Cerebellar nuclear complex (tissue), 1 donor: Measurements from ENCODE around the gene TEX50.
"Not testable (repeated sequence)": the region's sequence is repeated elsewhere in the genome, so short reads cannot be mapped to it uniquely, and the experiment has no call there.

Experiments used
- DNase-seq, 2 experiments: peaks; one replicate each; lab custom pipeline; 2025; lab: John Stamatoyannopoulos, UW

Gene TEX50, protein sequence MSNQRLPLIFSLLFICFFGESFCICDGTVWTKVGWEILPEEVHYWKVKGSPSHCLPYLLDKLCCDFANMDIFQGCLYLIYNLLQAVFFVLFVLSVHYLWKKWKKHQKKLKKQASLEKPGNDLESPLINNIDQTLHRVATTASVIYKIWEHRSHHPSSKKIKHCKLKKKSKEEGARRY

DNA sequence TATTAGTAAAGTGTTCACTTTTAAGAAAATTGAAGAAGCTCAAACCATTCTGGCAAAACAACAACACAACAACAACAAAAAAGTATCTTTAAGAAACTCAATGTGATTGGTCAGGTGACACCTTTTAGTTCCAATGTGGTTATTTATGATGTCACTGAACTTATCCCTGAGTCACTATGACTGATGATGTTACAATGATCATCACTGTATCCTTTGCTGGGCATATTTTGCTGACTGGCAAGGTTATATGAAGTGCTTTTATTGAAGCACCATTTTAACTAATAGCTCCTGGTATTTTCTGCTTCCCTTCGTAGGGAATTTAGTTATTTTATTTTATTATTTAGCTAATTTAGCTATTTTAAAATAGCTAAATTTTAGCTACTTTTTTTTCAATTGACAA lies at the start of gene TEX50:
Gene TEX50 (plus strand): TSS at position 223 of the 400 bp plus-strand sequence. CDS start 184 bp downstream, outside the sequence.
- DNase-seq: no peak

DNA sequence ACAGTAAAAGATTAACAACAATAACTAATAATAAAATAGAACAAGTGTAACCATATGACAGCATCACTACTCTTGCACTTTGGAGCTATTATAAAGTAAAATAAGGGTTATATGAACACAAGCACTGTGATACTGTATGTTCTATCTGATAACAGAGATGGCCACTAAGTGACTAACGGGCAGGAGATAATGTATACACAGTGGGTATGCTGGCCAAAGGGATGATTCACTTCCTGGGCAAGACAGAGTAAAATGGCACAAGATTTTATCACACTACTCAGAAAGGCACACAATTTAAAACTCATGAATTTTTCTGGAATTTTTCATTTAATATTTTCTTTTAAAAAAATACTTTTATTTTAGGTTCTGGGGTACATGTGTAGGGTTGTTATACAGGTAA lies 44.6 kb upstream of the TEX50 start:
- no peak for DNase-seq

DNA sequence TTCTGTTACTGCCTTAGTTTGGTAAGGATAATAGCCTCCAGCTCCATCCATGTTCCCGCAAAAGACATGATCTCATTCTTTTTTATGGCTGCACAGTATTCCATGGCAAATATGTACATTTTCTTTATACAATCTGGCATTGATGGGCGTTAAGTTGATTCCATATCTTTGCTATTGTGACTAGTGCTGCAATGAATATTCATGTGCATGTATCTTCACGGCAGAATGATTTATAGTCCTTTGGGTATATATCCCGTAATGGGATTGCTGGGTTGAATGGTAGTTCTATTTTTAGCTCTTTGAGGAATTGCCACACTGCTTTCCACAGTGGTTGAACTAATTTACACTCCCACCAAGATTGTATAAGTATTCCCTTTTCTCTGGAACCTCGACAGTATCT lies 44.0 kb upstream of the TEX50 start:
- DNase-seq: not testable (repeated sequence)

DNA sequence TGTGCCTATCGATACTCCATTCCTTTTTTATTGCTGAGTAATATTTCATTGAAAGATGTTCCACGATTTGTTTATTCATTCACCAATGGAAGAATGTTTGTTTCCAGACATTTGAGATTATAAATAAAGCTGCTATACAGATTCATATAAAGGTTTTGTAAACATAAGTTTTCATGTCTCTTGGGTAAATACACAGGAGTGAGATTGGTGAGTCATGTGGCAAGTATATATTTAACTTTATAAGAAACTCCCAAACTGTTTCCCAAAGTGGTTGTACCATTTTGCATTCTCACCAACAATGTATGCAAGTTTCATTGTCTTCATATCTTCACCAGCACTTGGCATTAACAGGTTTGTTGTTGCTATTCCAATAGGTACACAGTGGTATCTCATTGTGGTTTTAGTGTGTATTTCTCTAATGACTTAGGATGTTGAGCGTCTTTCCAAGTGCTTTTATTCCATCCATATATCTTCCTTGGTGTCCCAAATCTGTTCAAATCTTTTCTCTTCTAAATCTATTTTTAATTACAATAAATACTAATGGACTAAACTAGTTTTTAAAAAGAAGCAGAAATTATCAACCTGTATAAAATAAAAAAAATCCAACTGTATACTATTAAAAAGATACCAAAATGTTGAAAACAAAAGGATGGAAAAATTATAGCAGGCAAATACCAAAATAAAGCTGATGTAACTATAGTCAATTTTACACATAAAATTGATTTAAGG lies 38.9 kb upstream of the TEX50 start:
- DNase-seq: no peak

DNA sequence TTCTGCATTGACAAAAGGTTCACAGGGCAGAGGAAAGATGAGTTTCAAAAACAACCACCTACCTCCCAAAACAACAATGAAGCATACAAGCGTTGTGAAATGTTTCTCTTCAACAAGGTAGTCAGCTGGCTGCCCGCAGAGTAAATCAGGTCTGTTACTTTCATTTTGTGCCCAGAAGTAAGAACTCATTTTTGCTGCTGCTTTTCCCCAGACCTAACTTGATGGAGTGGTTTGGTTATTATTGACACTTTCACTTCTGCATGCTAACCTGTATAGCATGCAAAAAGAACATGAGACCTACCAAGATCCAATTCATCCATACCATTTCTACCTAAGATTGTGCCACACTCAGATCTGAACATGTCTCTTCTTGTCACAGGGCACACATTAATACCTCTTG lies 33.5 kb upstream of the TEX50 start:
- no peak for DNase-seq

DNA sequence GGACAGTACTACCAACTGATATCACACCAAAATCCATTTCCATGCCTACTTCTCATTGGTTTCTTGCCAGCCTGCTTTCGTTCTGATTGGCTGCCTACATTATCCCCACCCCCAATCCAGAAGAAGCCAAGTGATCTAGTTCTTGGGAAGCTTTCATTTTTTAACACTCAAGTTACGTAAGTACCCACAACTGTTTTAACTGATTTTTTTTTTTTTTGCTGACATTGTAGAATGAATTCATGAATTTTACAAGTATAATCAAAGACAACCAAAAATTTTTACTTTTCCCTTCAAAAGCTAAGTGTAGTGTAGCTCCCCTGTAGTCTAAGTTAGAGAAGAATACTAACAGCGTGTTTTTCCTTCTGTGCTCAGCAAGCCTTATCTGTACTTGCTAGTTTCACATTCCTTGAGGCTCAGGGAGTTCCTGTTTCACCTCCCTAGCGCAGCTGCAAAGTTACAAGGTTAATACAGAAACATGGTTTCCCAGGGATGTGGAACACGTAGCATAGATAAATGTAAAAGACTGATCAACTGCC lies 32.0 kb upstream of the TEX50 start, which contains the start of gene SLC9C2:
Gene SLC9C2 (minus strand): TSS at position 17 of the 536 bp plus-strand sequence. CDS start 1,296 bp downstream, outside the sequence.
- DNase-seq: no peak

DNA sequence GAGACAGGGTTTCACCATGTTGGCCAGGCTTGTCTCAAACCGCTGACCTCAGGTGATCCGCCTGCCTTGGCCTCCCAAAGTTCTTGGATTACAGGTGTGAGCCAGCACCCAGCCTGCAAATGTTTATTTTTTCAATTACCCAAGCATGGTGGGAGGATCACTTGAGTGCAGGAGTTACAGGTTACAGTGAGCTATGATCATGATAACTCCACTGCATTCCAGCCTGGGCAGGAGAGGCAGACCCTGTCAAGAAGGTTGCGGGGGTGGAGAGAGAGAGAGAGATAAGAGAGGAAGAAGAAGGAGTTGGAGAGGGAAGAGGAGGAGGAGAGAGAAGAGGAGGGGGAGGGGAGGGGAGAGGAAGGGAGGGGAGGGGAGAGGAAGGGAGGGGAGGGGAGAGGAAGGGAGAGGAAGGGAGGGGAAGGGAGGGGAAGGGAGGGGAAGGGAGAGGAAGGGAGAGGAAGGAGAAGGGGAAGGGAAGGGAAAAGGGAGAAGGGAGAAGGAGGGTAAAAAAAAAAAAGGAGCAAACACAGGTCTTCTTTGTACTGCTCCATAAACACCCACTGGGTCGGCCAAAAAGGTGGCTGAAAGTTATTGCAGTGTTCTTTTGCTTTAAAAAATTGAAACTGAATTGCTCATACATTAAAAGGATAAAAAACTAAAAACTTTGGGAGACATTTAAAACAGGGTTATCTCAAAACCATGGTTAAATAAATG lies 26.5 kb upstream of the TEX50 start:
- no peak for DNase-seq

DNA sequence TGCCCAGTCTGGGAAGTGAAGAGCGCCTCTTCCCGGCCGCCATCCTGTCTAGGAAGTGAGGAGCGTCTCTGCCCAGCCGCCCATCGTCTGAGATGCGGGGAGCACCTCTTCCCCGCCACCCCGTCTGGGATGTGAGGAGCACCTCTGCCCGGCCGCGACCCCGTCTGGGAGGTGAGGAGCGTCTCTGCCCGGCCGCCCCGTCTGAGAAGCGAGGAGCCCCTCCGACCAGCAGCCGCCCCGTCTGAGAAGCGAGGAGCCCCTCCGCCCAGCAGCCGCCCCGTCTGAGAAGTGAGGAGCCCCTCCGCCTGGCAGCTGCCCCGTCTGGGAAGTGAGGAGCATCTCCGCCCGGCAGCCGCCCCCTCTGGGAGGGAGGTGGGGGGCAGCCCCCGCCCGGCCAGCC lies 22.1 kb upstream of the TEX50 start:
- DNase-seq: not testable (repeated sequence)

DNA sequence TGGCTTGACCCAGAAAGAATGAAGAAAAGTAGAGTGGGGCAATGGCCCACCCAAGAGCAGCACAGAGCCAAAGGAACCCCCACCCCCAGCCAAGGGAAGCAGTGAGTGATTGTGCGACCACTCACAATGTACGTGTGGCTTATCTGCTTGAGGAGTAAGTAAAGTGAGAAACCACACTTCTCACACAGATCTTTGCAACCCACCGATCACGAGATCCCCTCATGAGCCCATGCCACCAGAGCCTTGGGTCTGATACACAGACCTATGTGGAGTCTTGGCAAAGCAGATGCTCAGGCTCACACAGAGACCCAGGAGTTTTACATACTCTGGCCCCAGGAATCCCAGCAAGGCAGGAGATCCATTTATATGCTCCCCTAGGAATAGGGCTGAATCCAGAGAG lies 18.3 kb upstream of the TEX50 start:
- no peak for DNase-seq

DNA sequence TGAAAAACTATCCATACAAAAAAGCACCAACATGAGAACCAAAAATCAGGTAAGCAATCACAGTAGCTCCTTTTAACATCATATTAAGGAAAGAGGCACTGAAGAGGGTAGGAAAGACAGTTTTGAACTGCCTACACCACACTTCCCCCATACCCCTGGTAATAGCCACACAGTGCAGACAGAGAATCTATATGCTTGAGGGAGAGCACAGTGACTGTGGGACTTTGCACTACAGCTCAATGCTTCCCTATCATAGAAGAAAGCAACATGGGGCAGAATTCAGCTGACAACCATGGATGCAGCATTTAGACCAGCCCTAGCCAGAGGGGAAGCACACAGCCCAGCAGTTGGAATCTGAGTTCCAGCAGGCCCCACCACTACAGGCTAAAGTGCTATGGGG lies 7.9 kb upstream of the TEX50 start:
- DNase-seq: no peak

DNA sequence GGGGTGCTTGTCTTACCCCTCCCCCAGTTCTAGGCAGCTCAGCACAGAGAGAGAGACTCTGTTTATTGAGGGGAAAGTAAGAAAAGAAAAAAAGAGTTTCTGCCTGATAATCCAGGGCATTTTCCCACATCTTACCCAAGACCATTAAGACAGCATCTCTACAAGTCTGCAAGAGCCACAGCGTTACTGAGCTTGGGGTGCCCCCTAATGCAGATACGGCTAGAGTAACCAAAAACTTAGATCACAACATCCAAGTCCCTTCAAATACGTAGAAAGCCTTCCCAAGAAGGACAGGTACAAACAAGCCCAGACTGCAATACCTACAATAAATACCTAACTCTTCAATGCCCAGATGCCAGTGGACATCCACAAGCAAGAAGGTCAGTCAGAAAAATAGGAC lies 6.2 kb upstream of the TEX50 start:
- DNase-seq: no peak

DNA sequence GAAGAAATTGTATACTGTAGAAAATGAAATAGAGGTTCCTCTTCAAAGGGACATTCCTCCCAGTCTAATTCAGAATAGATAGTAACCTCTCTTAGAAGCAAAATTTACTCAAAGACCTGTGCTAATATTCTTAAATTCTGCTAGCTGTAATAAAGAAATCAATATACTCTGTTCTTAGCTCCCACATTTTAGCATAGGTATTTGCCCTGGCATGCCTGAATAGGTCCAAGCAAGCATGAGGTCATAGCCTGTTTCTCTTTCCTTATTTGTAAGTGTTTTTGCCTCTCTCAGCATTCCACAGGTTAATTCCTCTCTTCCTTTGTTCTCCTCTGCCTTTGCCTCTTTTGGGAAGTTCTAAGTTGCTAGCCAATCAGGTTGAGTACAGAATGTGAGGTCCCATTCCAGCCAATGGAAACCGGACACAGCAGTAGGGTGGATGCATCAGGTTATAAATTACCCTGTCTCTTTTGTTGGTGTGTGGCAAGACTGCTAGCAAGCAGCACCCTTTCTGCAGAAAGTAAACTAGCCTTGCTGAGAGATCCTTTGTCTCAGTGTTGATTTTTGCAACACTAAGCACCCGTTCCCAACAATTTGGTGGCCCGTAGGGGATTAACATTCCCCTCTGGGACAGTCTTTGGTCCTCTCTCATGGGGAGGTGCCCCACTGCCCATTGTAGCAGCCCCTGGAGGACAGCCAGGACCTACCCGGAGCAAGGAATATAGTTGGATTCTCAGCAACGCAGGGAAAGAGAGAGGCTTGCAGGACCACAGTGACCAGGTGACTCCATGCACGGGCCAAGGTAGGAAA lies 2.3 kb downstream of the TEX50 start:
- DNase-seq: not testable (repeated sequence)

DNA sequence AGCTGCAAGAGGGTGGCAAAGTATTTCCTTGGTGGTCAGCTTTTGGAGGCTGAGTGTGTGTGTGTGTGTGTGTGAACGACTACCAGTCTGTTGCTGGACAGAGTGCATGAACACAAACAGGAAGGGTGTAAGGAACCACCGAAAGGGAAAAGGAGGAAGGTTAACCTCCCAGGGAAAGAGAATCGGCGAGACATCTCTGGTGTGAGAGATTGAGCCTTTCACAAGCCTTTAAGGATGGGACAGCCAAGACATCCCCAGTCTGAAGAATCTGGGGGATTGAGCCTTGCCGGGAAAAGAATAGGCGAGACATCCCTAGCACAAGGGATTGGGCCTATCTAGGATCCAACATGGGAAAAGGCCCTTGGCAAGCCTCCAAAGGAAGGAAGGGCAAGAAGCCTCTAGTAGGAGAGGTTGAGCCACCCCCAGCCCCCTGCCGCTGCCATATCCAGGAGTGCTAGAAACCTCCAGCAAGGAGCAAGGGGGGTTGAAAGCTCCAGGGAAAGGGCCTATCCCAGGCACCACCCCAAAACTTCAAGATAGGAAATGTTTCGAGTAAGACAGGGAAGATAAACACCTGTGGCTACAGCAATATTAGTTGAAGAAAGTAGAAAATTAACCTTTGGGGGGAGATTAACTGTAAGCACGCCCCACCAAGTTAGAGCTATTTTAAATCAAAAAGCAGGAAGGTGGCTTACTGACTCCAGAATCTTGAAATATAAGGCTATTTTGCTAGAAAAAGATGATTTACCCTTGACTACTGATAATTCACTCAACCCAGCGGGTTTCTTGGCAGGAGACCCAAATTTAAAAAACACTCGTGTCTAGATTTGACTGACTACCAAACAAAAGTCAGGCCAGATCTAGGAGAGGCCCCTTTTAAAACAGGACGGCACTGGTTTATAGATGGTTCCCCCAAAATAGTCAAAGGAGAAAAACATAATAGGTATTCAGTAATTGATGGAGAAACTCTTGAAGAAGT lies 3.2 kb downstream of the TEX50 start:
- no peak for DNase-seq

DNA sequence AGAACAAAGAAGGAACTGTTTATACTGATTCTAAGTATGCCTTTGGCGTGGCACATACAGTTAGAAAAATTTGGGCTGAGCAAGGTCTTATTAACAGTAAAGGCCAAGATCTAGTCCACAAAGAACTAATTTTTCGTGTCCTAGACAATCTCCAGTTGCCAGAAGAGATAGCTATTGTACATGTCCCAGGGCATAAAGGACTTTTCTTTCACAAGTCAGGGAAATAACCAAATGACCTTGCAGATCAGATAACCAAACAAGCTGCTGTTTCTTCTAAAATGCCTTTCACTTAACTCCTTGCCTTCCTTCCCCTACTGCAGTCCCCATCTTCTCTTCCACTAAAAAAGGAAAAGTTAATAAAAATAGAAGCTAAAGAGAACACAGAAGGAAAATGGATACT lies 4.0 kb downstream of the TEX50 start:
- DNase-seq: no peak

DNA sequence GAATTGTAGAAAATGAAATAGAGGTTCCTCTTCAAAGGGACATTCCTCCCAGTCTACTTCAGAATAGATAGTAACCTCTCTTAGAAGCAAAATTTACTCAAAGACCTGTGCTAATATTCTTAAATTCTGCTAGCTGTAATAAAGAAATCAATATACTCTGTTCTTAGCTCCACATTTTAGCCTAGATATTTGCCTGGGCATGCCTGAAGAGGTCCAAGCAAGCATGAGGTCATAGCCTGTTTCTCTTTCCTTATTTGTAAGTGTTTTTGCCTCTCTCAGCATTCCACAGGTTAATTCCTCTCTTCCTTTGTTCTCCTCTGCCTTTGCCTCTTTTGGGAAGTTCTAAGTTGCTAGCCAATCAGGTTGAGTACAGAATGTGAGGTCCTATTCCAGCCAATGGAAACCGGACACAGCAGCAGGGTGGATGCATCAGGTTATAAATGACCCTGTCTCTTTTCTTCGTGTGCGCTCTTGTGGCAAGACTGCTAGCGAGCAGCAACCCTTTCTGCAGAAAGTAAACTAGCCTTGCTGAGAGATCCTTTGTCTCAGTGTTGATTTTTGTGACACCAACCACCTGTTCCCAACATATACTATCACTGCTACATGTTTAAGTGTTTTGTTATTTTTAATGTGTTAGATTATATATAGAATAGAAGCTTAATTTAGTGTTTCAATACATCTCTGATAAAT lies 7.5 kb downstream of the TEX50 start:
- not testable (repeated sequence) for DNase-seq

DNA sequence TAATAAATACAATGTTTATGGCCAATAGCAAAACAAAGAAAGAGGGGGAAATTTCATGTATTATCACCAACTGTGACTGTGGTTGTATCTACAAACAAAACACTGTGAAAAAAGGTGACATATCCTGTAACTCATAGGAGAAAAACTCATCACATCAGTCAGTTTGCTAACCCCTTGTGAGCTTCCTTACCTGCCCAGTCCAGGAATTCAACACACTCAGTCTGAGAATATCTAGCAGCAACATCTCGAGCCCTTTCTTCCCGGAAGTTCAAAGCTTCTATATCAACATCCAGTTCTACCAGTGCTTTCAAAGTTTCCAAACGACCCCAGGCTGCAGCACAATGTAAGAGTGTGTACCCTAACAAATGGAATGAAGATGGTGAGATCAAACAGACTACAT lies 11.5 kb downstream of the TEX50 start:
- no peak for DNase-seq

DNA sequence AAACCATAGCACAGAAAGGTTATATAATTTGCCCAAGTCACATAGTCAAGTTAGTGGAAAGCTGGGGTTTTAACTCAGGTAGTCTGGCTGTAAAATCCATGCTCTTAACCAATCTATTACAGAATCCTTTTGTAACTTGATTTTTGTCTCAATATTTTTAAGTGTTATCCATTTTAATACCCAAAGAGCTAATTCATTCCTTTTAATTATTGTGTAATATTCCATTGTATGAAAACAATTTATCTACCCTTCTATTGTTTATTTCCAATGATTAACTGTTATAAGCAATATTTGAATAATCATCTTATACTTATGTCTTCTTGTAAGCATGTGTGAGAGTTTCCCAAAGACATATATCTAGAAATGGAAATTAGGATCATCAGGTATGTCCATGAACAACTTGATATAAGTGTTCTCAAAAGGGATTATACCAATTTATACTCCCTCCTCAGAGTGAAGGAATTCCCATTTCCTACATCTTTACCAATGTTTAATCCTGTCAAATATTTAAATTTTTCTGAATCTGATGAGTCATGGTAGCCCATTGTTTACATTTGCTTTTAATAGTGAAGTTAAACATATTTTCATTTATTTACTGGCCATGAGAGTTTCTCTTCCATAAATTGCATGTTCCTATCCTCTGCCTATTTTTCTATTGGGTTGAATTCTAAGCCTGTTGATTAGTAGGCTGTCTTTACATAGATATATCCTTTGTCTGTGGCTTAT lies 13.9 kb downstream of the TEX50 start:
- DNase-seq: no peak

DNA sequence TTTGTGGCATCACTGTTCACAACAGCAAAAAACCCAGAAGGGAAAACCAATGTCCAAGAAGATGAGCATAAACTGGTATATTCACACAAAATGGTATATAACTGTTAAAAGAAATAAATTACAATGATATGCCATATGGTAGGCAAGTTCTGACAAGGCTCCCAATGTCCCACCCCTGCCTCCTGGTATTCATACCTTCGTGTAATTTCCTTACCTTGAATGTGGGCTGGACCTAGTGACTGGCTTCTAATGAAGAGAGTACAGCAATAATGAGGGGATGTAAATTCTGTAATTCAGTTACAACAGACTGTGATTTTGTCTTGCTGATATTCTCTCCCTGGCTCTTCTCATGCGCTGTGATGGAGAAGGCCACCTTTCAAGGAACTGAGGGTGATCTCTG lies 25.2 kb downstream of the TEX50 start:
- DNase-seq: no peak

DNA sequence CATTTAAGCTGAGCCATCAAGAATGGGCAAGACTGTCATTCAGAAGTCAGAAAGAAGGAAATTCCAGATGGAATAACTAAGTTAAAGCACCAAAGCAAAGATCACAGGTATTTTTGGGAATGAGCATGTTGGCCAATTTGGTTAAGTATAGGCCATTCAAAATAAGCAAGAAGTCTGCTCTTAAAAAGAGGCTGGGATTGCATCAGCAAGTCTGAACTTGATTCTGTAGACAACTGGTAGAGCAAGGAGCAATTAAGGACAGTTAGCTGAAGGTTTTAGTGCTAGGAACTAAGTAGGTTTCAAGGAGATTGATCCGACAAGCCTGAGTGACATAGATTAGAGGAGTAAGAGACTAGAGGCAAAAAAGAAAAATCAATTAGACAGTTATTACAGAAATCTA lies 26.1 kb downstream of the TEX50 start:
- DNase-seq: no peak
